Loucy (cell line): Measurements from ENCODE around the gene PRKAG3.

ENCODE experiments used
- H2AFZ ChIP-seq: fragments of 200-600 bp; sonication (generic); 2 replicates; pipeline ENCODE4 v1.6.0; 2016; ENCODE audit warnings: antibody characterized with exemption, mild to moderate bottlenecking, low read length, moderate library complexity
- H3F3A ChIP-seq: fragments of 200-600 bp; 2 replicates; pipeline ENCODE4 v1.6.0; 2016; ENCODE audit warnings: antibody characterized with exemption, low read depth, mild to moderate bottlenecking
- H3K27me3 ChIP-seq: fragments of 200-600 bp; sonication (generic); 2 replicates; pipeline ENCODE4 v1.6.1; 2014; ENCODE audit warnings: low read length, mild to moderate bottlenecking; ENCODE audit not compliant: insufficient read depth, poor library complexity, severe bottlenecking
- H3K36me3 ChIP-seq: fragments of 200-600 bp; sonication (generic); 2 replicates; pipeline ENCODE4 v1.6.1; 2016; ENCODE audit warnings: low read length; ENCODE audit not compliant: insufficient read depth
- H3K4me1 ChIP-seq: fragments of 200-600 bp; sonication (generic); 2 replicates; pipeline ENCODE4 v1.5.1; 2014; ENCODE audit warnings: low read length, mild to moderate bottlenecking; ENCODE audit not compliant: insufficient read depth, poor library complexity, severe bottlenecking
- H3K4me2 ChIP-seq: fragments of 200-600 bp; sonication (generic); 2 replicates; pipeline ENCODE4 v1.6.0; 2014; ENCODE audit warnings: antibody characterized with exemption, low read length, low read depth, mild to moderate bottlenecking; ENCODE audit not compliant: poor library complexity, severe bottlenecking
- H3K4me3 ChIP-seq: fragments of 200-600 bp; sonication (generic); 2 replicates; pipeline ENCODE4 v1.5.1; 2014; ENCODE audit warnings: low read length, mild to moderate bottlenecking, mixed read lengths; ENCODE audit not compliant: poor library complexity, severe bottlenecking
- H3K79me2 ChIP-seq: fragments of 200-600 bp; sonication (generic); 2 replicates; pipeline ENCODE4 v1.6.1; 2014; ENCODE audit warnings: low read length; ENCODE audit not compliant: insufficient read depth
- H3K9ac ChIP-seq: fragments of 200-600 bp; sonication (generic); 2 replicates; pipeline ENCODE4 v1.6.0; 2014; ENCODE audit warnings: mild to moderate bottlenecking, low read depth, low read length, moderate library complexity; ENCODE audit not compliant: poor library complexity, severe bottlenecking
- H3K9me2 ChIP-seq: fragments of 200-600 bp; sonication (generic); replicated peaks from 2 replicates; pipeline ENCODE4 v1.6.1; 2016; ENCODE audit warnings: low read depth, low read length, mixed read lengths
- H3K9me3 ChIP-seq: fragments of 200-600 bp; sonication (generic); 2 replicates; pipeline ENCODE4 v1.6.1; 2014; ENCODE audit warnings: mild to moderate bottlenecking, antibody characterized with exemption, low read length, low read depth; ENCODE audit not compliant: insufficient read depth
- H4K20me1 ChIP-seq: fragments of 200-600 bp; sonication (generic); 2 replicates; pipeline ENCODE4 v1.6.0; 2014; ENCODE audit warnings: antibody characterized with exemption, low read length, mild to moderate bottlenecking; ENCODE audit not compliant: insufficient read depth, poor library complexity, severe bottlenecking
- EZH2phosphoT487 ChIP-seq: fragments of 200-600 bp; IDR thresholded peaks from 2 replicates; pipeline ENCODE4 v1.6.1; 2018; ENCODE audit warnings: antibody characterized with exemption, mild to moderate bottlenecking, moderate library complexity, borderline replicate concordance
- TF ChIP-seq, protein P1 (sequence below): fragments of 200-600 bp; sonication (generic); conservative IDR thresholded peaks from 2 replicates; pipeline ENCODE4 v1.5.1; 2014; ENCODE audit warnings: mild to moderate bottlenecking, antibody characterized with exemption, low read length

Gene PRKAG3

DNA sequence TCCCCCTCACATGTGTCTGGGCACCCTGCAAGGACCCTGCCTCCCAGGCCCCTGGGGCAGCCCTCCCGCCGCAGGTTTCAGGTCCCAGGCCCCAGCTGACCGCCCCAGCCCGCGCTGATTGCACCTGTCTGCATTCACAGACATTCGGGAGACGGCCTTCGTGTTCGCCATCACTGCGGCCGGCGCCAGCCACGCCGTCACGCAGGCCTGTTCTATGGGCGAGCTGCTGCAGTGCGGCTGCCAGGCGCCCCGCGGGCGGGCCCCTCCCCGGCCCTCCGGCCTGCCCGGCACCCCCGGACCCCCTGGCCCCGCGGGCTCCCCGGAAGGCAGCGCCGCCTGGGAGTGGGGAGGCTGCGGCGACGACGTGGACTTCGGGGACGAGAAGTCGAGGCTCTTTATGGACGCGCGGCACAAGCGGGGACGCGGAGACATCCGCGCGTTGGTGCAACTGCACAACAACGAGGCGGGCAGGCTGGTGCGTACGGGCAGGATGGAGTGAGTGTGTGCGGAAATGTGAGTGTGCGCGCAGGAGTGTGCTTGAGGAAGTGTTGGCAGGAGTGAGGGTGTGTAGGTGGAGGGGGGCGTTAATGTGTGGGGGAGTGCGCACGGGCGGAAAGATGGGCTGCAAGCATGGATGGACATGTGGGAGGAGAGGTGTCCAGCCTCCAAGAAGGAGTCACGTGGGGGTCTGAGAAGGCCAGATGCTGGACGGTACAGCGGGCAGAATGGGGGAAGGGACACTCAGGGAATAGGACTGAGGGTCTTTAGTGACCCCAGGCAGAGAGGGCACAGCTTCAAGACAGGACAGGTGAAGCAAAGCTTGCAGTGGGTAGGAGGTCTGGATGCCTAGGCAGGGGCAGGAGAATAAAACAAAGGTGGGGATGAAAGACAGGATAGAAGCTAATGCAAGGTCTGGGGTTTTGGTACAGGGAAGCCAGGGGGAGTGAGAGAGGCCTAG lies 40.0 kb upstream of the PRKAG3 start:
- H3K4me2 ChIP-seq = no peak overlapping the region
- H3K36me3 ChIP-seq = no peaks in the 10 kb centered on the region
- peaks cover under 1% of the 10 kb centered on the region for H3K4me1 ChIP-seq
- no peaks in the 10 kb centered on the region for H3K9me3 ChIP-seq
- H3K4me3 ChIP-seq = no peak overlapping the region
- no peaks in the 10 kb centered on the region for H3K79me2 ChIP-seq
- no peaks in the 10 kb centered on the region for H3F3A ChIP-seq
- no peaks in the 10 kb centered on the region for H4K20me1 ChIP-seq
- no peak for TF ChIP-seq EZH2phosphoT487
- TF ChIP-seq, protein P1, sequence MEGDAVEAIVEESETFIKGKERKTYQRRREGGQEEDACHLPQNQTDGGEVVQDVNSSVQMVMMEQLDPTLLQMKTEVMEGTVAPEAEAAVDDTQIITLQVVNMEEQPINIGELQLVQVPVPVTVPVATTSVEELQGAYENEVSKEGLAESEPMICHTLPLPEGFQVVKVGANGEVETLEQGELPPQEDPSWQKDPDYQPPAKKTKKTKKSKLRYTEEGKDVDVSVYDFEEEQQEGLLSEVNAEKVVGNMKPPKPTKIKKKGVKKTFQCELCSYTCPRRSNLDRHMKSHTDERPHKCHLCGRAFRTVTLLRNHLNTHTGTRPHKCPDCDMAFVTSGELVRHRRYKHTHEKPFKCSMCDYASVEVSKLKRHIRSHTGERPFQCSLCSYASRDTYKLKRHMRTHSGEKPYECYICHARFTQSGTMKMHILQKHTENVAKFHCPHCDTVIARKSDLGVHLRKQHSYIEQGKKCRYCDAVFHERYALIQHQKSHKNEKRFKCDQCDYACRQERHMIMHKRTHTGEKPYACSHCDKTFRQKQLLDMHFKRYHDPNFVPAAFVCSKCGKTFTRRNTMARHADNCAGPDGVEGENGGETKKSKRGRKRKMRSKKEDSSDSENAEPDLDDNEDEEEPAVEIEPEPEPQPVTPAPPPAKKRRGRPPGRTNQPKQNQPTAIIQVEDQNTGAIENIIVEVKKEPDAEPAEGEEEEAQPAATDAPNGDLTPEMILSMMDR = no peak
- H2AFZ ChIP-seq = no peak overlapping the region
- no peaks in the 10 kb centered on the region for H3K9me2 ChIP-seq
- no peak overlapping the region for H3K9ac ChIP-seq
- H3K27me3 ChIP-seq = no peaks in the 10 kb centered on the region

DNA sequence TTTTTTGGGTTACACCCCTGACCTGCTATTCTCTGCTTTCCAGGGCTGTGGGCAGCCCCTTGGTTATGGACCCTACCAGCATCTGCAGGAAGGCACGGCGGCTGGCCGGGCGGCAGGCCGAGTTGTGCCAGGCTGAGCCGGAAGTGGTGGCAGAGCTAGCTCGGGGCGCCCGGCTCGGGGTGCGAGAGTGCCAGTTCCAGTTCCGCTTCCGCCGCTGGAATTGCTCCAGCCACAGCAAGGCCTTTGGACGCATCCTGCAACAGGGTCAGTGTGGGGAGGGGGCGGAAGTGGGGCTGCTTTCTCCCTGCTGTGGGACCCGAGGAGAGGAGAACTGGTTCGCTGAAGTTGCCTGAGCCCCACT lies 39.4 kb upstream of the PRKAG3 start:
- H3K9me2 ChIP-seq = no peaks in the 10 kb centered on the region
- no peak for TF ChIP-seq EZH2phosphoT487
- TF ChIP-seq, protein P1 = no peak
- no peak overlapping the region for H2AFZ ChIP-seq
- H3K4me1 ChIP-seq = no peaks in the 10 kb centered on the region
- no peaks in the 10 kb centered on the region for H4K20me1 ChIP-seq
- no peaks in the 10 kb centered on the region for H3K79me2 ChIP-seq
- no peaks in the 10 kb centered on the region for H3K9me3 ChIP-seq
- no peak overlapping the region for H3K9ac ChIP-seq
- H3K4me2 ChIP-seq = no peak overlapping the region
- no peak overlapping the region for H3K4me3 ChIP-seq
- H3K27me3 ChIP-seq = no peaks in the 10 kb centered on the region
- H3K36me3 ChIP-seq = no peaks in the 10 kb centered on the region
- H3F3A ChIP-seq = no peaks in the 10 kb centered on the region

DNA sequence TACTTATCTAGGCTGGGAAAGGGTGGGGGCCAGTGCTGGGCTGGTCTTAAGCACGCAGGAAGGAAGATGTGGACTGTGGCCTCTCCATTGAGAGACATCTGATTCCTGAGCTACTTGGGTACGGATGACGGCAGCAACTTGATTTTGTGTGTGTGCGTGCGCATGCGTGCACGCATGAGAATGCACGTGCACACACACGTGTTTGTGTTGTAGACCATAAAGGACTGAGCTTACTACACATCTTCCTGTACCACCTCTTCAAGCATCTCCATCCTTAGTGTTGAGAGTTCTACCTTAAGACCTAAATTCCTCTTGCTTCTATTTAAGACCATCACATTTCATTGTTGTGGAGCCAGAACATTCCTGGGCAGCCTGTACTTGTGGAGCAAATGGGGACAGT lies 37.5 kb upstream of the PRKAG3 start:
- H3K4me3 ChIP-seq = no peak overlapping the region
- H3K9me2 ChIP-seq = no peaks in the 10 kb centered on the region
- H3K9me3 ChIP-seq = no peaks in the 10 kb centered on the region
- no peak overlapping the region for H3K9ac ChIP-seq
- H3K79me2 ChIP-seq = no peaks in the 10 kb centered on the region
- H2AFZ ChIP-seq = no peak overlapping the region
- no peak overlapping the region for H3K4me2 ChIP-seq
- no peaks in the 10 kb centered on the region for H3F3A ChIP-seq
- H3K27me3 ChIP-seq = no peaks in the 10 kb centered on the region
- H3K36me3 ChIP-seq = no peaks in the 10 kb centered on the region
- TF ChIP-seq, protein P1 = no peak
- TF ChIP-seq EZH2phosphoT487 = no peak
- H4K20me1 ChIP-seq = no peaks in the 10 kb centered on the region
- no peaks in the 10 kb centered on the region for H3K4me1 ChIP-seq
